OCI-LY7 (cell line): ENCODE measurements around the gene EIF4G3. TPM values are rescaled to one million over a fixed set of nuclear protein-coding genes. Genes with fewer than 3 reads are reported as not detected.
A peak's percentile ranks its signal among the peaks of the same experiment; 100 is the strongest.
"Not testable (repeated sequence)": the region's sequence is repeated elsewhere in the genome, so short reads cannot be mapped to it uniquely, and the experiment has no call there.

ENCODE experiments used
- BruUV-seq: library from RNA; stranded (reverse); fragments of 400-500 nt; replicated peaks from 2 replicates; lab custom pipeline; 2021; lab: Mats Ljungman, UMichigan
- CTCF ChIA-PET: fragments of 300-600 bp; sonication (Branson Sonifier 250); formaldehyde crosslinking; loops from one replicate; lab custom pipeline; 2022; ENCODE audit warnings: antibody characterized with exemption; ENCODE audit not compliant: unreplicated experiment; lab: Charles Lee
- POLR2A ChIA-PET: fragments of 300-600 bp; sonication (Branson Sonifier 250); formaldehyde crosslinking; loops from one replicate; lab custom pipeline; 2022; ENCODE audit warnings: antibody characterized with exemption; lab: Charles Lee
- DNase-seq: peaks from one replicate; pipeline ENCODE4 v3.0.0-alpha.2; 2015; ENCODE audit warnings: low spot score
- H2AFZ ChIP-seq: fragments of 200-600 bp; sonication (generic), shearing (Covaris generic); 2 replicates; pipeline ENCODE4 v1.6.1; 2014; ENCODE audit warnings: mild to moderate bottlenecking, antibody characterized with exemption, low read length, moderate library complexity
- H3K27ac ChIP-seq: fragments of 200-600 bp; sonication (generic); 2 replicates; pipeline ENCODE4 v1.5.1; 2014; ENCODE audit warnings: mixed run types, low read depth, mild to moderate bottlenecking, moderate library complexity, low read length, inconsistent platforms; ENCODE audit not compliant: poor library complexity, severe bottlenecking
- H3K36me3 ChIP-seq: fragments of 200-600 bp; sonication (generic); 2 replicates; pipeline ENCODE4 v1.6.1; 2014; ENCODE audit warnings: mild to moderate bottlenecking, antibody characterized with exemption, low read length, moderate library complexity, mixed read lengths; ENCODE audit not compliant: insufficient read depth
- H3K4me1 ChIP-seq: fragments of 200-600 bp; sonication (generic); 2 replicates; pipeline ENCODE4 v1.5.1; 2014; ENCODE audit warnings: mild to moderate bottlenecking, low read length; ENCODE audit not compliant: insufficient read depth, poor library complexity, severe bottlenecking
- H3K4me2 ChIP-seq: fragments of 200-600 bp; sonication (generic); 2 replicates; pipeline ENCODE4 v1.6.1; 2014; ENCODE audit warnings: mild to moderate bottlenecking, low read length
- H3K4me3 ChIP-seq: fragments of 200-600 bp; sonication (generic); 2 replicates; pipeline ENCODE4 v1.5.1; 2014; ENCODE audit warnings: mild to moderate bottlenecking, low read depth, low read length; ENCODE audit not compliant: poor library complexity, severe bottlenecking
- H3K79me2 ChIP-seq: fragments of 200-600 bp; sonication (generic); 2 replicates; pipeline ENCODE4 v1.6.1; 2016; ENCODE audit warnings: low read depth, mild to moderate bottlenecking, low read length, moderate library complexity, mixed read lengths; ENCODE audit not compliant: insufficient read depth
- H3K9me2 ChIP-seq: fragments of 200-600 bp; sonication (generic); 2 replicates; pipeline ENCODE4 v1.6.1; 2016; ENCODE audit warnings: mild to moderate bottlenecking, low read length, mixed read lengths; ENCODE audit not compliant: insufficient read depth
- H3K9me3 ChIP-seq: fragments of 200-600 bp; sonication (generic); 2 replicates; pipeline ENCODE4 v1.6.1; 2014; ENCODE audit warnings: mild to moderate bottlenecking, mixed run types, low read length, mixed read lengths
- H4K20me1 ChIP-seq: fragments of 200-600 bp; sonication (generic); 2 replicates; pipeline ENCODE4 v1.6.1; 2014; ENCODE audit warnings: mild to moderate bottlenecking, antibody characterized with exemption, low read length, moderate library complexity, mixed read lengths; ENCODE audit not compliant: insufficient read depth
- EZH2phosphoT487 ChIP-seq: fragments of 200-600 bp; sonication (generic); IDR thresholded peaks from 2 replicates; pipeline ENCODE4 v1.6.1; 2018; ENCODE audit warnings: low read depth, borderline replicate concordance, mild to moderate bottlenecking, mixed run types, antibody characterized with exemption, low read length, moderate library complexity, mixed read lengths
- intact Hi-C: fragments of 100-400 bp; cut with micrococcal nuclease; formaldehyde crosslinking; loops from one replicate; pipeline ENCODE4 v1.10.0; 2022; ENCODE audit not compliant: unreplicated experiment
- total RNA-seq, 2 experiments: library from RNA; depleted of rRNA in 1 of 2; stranded (reverse); fragments of >200 nt in 1 of 2; shearing (Covaris generic) in 1 of 2; gene quantifications; 2 replicates each; pipeline ENCODE4 v1.2.3, GENCODE V29; 2014 to 2022
- TF ChIP-seq, protein P1 (sequence below): fragments of 200-600 bp; sonication (generic); conservative IDR thresholded peaks from 2 replicates; pipeline ENCODE4 v1.5.1; 2014; ENCODE audit warnings: mild to moderate bottlenecking, antibody characterized with exemption, low read length, moderate library complexity, mixed read lengths

Gene EIF4G3
- total RNA-seq, 2 experiments from 2014 or later = 28.5 to 62.1 TPM

DNA sequence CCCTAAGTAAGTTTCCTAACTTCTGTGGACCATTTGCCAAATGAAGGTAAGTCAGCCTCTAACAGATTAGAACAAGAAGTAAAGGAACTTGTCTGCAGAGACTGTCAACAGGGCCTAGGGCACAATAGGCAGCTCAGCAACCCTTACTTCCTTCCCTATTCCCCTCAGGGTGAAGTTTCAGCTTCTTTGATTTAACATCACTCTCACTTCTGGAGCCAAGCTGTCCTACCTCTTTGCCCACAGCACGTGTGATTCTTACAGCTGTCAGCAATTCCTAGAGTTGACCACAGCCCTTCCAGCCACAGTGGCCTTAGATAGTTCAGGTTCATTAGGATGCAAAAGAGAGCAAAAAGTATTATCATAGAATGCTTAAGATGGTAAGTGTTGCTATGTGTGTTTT lies 7.6 kb upstream of the EIF4G3 start:
- intact Hi-C loops = no loop called here
- Histone ChIP-seq H3K36me3 (no peaks in the 10 kb centered on the region), H2AFZ (peak overlapping the region; percentile 36; the same call in 1 of the 2 replicates), H3K27ac (peak overlapping the region; percentile 52), H3K79me2 (no peaks in the 10 kb centered on the region), H3K4me3 (no peak overlapping the region), H3K4me2 (peak overlapping the region; percentile 48), H4K20me1 (no peaks in the 10 kb centered on the region), H3K9me3 (no peaks in the 10 kb centered on the region), H3K4me1 (peaks cover 21% of the 10 kb centered on the region), H3K9me2 (no peaks in the 10 kb centered on the region)
- CTCF ChIA-PET = interaction anchor here (0.6 to 1.0 kb wide), 2 partner anchors 10 to 360 kb away, joined by 3 to 4 read pairs; no protein-coding TSS in a partner anchor
- no TSS peak for BruUV-seq
- peak; percentile 85 for DNase-seq
- TF ChIP-seq, protein P1, sequence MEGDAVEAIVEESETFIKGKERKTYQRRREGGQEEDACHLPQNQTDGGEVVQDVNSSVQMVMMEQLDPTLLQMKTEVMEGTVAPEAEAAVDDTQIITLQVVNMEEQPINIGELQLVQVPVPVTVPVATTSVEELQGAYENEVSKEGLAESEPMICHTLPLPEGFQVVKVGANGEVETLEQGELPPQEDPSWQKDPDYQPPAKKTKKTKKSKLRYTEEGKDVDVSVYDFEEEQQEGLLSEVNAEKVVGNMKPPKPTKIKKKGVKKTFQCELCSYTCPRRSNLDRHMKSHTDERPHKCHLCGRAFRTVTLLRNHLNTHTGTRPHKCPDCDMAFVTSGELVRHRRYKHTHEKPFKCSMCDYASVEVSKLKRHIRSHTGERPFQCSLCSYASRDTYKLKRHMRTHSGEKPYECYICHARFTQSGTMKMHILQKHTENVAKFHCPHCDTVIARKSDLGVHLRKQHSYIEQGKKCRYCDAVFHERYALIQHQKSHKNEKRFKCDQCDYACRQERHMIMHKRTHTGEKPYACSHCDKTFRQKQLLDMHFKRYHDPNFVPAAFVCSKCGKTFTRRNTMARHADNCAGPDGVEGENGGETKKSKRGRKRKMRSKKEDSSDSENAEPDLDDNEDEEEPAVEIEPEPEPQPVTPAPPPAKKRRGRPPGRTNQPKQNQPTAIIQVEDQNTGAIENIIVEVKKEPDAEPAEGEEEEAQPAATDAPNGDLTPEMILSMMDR = no peak
- no peak for TF ChIP-seq EZH2phosphoT487
- POLR2A ChIA-PET = interaction anchor here (0.7 to 1.1 kb wide), 5 partner anchors 9 to 913 kb away, joined by 3 to 9 read pairs (median 3); no protein-coding TSS in a partner anchor

DNA sequence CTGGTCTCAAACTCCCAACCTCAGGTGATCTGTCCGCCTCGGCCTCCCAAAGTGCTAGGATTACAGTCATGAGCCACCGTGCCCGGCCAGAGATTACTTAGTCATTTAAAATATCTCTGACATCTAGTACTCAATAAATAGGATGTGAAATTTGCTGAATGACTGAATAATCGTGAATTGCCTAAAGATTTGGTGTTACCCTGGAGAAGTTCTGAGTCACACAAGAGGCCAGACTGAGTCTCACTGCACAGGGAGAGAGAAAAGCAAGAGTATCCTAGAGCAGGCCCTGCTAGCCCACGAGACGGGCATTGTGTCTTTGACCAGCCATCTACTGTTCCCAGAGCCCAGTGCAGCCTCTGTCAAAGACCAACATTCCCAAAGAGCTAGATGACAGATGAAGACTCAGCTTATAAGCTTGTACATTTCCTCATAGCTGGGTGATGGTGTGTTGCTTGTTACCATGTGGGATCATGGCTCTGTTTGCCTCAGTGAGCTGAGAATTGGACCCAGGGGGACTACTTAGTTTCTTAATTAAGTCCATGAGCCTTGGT lies 5.6 kb upstream of the EIF4G3 start:
- H3K36me3 ChIP-seq = no peaks in the 10 kb centered on the region
- no peaks in the 10 kb centered on the region for H3K9me2 ChIP-seq
- POLR2A ChIA-PET = no interaction called here
- H4K20me1 ChIP-seq = no peaks in the 10 kb centered on the region
- no peak overlapping the region for H3K4me2 ChIP-seq
- no peak overlapping the region for H3K27ac ChIP-seq
- TF ChIP-seq, protein P1 = no peak
- TF ChIP-seq EZH2phosphoT487 = no peak
- H3K79me2 ChIP-seq = no peaks in the 10 kb centered on the region
- CTCF ChIA-PET = no interaction called here
- intact Hi-C loops = no loop called here
- peaks cover 23% of the 10 kb centered on the region for H3K4me1 ChIP-seq
- no TSS peak for BruUV-seq
- no peak for DNase-seq
- no peak overlapping the region for H3K4me3 ChIP-seq
- H3K9me3 ChIP-seq = no peaks in the 10 kb centered on the region
- no peak overlapping the region for H2AFZ ChIP-seq

DNA sequence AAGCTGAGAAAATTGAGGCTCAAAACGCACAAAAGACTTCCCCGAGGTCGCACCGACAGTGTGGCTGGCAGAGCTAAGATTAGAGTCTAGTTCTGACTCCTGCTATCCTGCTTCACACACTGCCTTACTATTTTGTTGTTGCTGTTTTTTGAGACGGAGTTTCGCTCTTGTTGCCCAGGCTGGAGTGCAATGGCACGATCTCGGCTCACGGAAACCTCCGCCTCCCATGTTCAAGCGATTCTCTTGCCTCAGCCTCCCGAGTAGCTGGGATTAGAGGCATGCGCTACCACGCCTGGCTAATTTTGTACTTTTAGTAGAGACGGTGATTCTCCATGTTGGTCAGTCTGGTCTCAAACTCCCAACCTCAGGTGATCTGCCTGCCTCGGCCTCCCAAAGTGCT lies 1.6 kb upstream of the EIF4G3 start:
- peaks cover 18% of the 10 kb centered on the region for H3K4me1 ChIP-seq
- H2AFZ ChIP-seq, BruUV-seq, DNase-seq, H3K4me2 ChIP-seq, H3K27ac ChIP-seq, H3K4me3 ChIP-seq, intact Hi-C loops, POLR2A ChIA-PET, H3K9me3 ChIP-seq, CTCF ChIA-PET, H3K9me2 ChIP-seq: not testable (repeated sequence)
- peaks cover 27% of the 10 kb centered on the region for H3K79me2 ChIP-seq
- H4K20me1 ChIP-seq = peaks cover 20% of the 10 kb centered on the region
- peaks cover 12% of the 10 kb centered on the region for H3K36me3 ChIP-seq
